Colonic mucosa (tissue), 4 donors: ENCODE results near the gene IFIT1B. TPM values are rescaled to one million over a fixed set of nuclear protein-coding genes. Genes with fewer than 3 reads are reported as not detected.
"Not testable (repeated sequence)": the region's sequence is repeated elsewhere in the genome, so short reads cannot be mapped to it uniquely, and the experiment has no call there.

Experiments used
- DNase-seq: peaks from one replicate; pipeline ENCODE4 v3.0.0-alpha.2; 2020
- H3K27ac ChIP-seq: fragments of 200-600 bp; one replicate; pipeline ENCODE4 v1.8.0; 2021
- H3K27me3 ChIP-seq: fragments of 200-600 bp; one replicate; pipeline ENCODE4 v1.8.0; 2021
- H3K36me3 ChIP-seq: fragments of 200-600 bp; one replicate; pipeline ENCODE4 v1.8.0; 2021
- H3K4me1 ChIP-seq: fragments of 200-600 bp; one replicate; pipeline ENCODE4 v1.8.0; 2021; ENCODE audit warnings: mild to moderate bottlenecking
- H3K4me3 ChIP-seq: fragments of 200-600 bp; one replicate; pipeline ENCODE4 v1.8.0; 2021
- H3K9ac ChIP-seq, 2 donors: one replicate each; pipeline ENCODE4 v1.7.0; 2013; ENCODE audit warnings: control low read depth in 2 of 2, low read depth in 2 of 2, low read length in 2 of 2
- H3K9me3 ChIP-seq: fragments of 200-600 bp; one replicate; pipeline ENCODE4 v1.8.0; 2021
- intact Hi-C: fragments of 100-400 bp; cut with DNase I; formaldehyde crosslinking; loops from one replicate; pipeline ENCODE4 v1.14.1; 2022
- total RNA-seq, 2 donors: library from RNA; stranded (reverse); fragmentation: NEBNext Ultra II Directional in 1 of 2; extraction: Animal tissue kit (Norgen Biotek cat#: 25700) in 1 of 2; gene quantifications; one replicate each; pipeline ENCODE4 v1.2.1, GENCODE V29; 2021
- TF ChIP-seq, protein P1 (sequence below): fragments of 200-600 bp; IDR thresholded peaks from one replicate; pipeline ENCODE4 v1.8.0; 2022; ENCODE audit warnings: antibody characterized with exemption, mild to moderate bottlenecking
- donor health status: healthy.
- donor health status: DM: no; HTN: no; CAD: no.
- donor health status: DM: no; HTN: no; CAD: no.

IFIT1B gene
- total RNA-seq, 2 donors from 2014 or later: not detected

DNA sequence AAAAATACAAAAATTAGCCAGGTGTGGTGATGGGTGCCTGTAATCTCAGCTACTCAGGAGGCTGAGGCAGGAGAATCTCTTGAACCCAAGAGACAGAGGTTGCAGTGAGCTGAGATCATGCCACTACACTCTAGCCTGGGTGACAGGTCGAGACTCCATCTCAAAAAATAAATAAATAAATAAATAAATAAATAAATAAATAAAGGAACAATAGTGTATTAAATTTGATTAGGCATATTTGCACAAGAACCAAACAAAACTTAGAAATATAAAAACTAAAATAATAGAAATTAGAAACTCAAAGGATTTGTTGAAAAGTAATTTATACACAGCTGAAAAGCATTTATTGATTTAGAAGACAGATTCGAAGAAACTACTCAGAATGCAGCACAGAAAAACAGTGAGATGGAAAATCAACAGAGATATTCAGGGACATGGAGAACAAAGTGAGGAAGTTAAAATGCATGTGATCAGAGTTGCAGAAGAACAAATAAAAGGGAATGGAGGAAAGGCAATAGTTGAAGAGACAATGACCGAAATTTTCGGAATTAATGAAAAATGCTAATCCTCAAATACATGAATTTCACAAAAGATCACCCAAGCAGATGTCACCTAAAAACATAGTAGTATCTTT, 32.4 kb upstream of the IFIT1B start:
- H3K9ac ChIP-seq: no peak overlapping the region
- no peaks in the 10 kb centered on the region for H3K27me3 ChIP-seq
- no peaks in the 10 kb centered on the region for H3K9me3 ChIP-seq
- no peaks in the 10 kb centered on the region for H3K36me3 ChIP-seq
- no peak overlapping the region for H3K27ac ChIP-seq
- TF ChIP-seq, protein P1, sequence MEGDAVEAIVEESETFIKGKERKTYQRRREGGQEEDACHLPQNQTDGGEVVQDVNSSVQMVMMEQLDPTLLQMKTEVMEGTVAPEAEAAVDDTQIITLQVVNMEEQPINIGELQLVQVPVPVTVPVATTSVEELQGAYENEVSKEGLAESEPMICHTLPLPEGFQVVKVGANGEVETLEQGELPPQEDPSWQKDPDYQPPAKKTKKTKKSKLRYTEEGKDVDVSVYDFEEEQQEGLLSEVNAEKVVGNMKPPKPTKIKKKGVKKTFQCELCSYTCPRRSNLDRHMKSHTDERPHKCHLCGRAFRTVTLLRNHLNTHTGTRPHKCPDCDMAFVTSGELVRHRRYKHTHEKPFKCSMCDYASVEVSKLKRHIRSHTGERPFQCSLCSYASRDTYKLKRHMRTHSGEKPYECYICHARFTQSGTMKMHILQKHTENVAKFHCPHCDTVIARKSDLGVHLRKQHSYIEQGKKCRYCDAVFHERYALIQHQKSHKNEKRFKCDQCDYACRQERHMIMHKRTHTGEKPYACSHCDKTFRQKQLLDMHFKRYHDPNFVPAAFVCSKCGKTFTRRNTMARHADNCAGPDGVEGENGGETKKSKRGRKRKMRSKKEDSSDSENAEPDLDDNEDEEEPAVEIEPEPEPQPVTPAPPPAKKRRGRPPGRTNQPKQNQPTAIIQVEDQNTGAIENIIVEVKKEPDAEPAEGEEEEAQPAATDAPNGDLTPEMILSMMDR: no peak
- no peak for DNase-seq
- H3K4me3 ChIP-seq: no peak overlapping the region
- intact Hi-C loops: no loop called here
- peaks cover 11% of the 10 kb centered on the region for H3K4me1 ChIP-seq

DNA sequence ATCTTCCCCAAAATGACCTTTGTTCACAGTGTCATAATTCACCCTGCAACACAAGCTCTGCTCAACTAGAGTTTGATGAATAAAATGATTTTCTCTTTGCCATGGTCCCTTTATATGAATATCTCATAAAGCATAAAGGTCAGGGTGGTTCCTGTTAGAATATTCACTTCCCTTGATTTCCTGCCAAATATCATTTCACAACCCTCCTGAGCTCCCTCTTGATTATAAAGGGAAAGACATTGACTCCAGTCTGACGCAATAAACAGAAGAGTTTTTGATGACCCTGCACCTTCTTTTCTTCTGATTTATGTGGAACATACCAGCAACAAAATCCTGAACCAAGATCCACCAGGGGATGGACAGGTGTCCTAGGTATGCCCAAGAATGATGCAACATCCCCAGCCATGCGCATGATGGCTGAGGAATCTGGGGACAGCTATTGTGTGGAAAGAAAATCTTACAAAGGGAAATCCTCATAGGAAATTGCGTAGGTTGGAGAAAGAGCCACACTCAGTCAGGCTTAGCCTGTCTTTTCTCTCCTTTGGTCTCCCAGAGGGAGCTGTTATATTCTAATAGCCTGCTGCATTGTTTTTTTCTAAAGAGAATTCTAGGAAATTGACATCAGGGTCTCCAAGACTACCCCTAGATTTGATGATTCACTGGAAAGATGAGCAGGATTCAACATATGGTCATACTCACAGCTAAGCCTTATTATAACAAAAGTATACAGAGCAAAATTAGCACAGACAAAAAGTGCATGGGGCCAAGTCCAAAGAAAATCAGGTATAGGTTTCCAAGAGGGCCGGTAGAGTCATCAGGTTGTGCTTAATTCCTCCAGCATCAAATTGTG, 31.2 kb upstream of the IFIT1B start:
- intact Hi-C loops: no loop called here
- no peak for DNase-seq
- H3K4me1 ChIP-seq: peaks cover 14% of the 10 kb centered on the region
- H3K27ac ChIP-seq: no peak overlapping the region
- TF ChIP-seq, protein P1: no peak
- no peaks in the 10 kb centered on the region for H3K27me3 ChIP-seq
- no peaks in the 10 kb centered on the region for H3K9me3 ChIP-seq
- H3K4me3 ChIP-seq: no peak overlapping the region
- no peaks in the 10 kb centered on the region for H3K36me3 ChIP-seq
- H3K9ac ChIP-seq: no peak overlapping the region

DNA sequence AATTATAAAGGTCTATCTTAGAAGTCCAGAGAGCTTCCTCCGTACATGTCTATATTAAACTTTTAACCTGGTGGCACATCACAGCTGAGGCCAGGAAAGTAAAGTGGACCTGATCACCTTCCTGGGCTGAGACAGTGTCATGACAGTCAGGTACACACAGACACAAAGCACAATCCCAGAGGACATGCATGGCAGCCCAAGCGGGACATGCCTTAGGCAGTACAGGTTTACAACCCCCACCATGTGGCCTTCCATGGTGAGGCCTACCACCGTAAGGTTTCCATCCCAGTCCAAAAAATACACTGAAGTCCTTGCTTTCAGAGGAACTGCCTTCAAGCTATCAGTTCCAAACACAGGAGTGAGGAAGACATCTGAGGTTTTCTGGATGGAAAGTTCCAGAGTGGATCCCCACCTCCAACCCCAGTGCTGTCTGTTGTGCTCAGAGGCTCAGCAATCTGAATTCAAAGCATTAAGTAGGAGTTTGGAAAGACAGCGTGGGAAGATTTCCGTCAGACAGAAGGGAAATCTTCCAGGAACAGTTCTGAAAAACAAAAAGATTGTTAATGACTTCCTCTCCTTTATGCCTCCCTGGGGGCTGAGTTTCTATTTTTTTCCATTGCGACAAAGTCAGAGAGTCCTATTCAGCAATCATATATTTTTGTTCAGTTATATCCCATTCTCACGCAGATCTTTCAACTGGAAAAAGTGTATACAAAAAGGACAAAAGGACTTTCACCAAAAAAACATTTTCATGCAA, 30.0 kb upstream of the IFIT1B start:
- intact Hi-C loops: no loop called here
- TF ChIP-seq, protein P1: no peak
- DNase-seq: no peak
- no peaks in the 10 kb centered on the region for H3K36me3 ChIP-seq
- H3K27ac ChIP-seq: no peak overlapping the region
- peaks cover 14% of the 10 kb centered on the region for H3K4me1 ChIP-seq
- no peak overlapping the region for H3K4me3 ChIP-seq
- H3K9ac ChIP-seq: no peak overlapping the region
- no peaks in the 10 kb centered on the region for H3K27me3 ChIP-seq
- no peaks in the 10 kb centered on the region for H3K9me3 ChIP-seq

DNA sequence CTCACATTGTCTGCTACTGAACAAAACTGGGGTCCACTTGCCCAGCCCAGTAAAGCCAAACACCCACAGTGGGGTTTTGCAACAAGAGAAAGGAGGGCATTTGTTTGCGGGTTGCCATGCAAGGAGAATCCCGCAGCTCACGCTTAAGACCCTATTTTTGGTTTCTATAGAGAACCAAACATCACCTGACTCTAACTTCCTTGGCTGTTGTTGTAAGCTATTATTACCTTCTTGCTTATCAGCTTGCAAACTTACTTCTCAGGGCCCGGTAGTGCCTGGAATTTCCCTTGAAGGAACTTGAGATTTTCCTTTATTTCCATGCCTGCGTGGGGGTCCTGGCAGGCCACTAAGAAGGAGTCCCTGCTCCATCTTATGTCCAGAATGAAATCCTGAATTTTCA, 29.4 kb upstream of the IFIT1B start:
- DNase-seq: no peak
- H3K4me1 ChIP-seq: peaks cover 14% of the 10 kb centered on the region
- no peaks in the 10 kb centered on the region for H3K9me3 ChIP-seq
- H3K9ac ChIP-seq: no peak overlapping the region
- no peak overlapping the region for H3K4me3 ChIP-seq
- intact Hi-C loops: no loop called here
- TF ChIP-seq, protein P1: no peak
- no peak overlapping the region for H3K27ac ChIP-seq
- no peaks in the 10 kb centered on the region for H3K36me3 ChIP-seq
- H3K27me3 ChIP-seq: no peaks in the 10 kb centered on the region

DNA sequence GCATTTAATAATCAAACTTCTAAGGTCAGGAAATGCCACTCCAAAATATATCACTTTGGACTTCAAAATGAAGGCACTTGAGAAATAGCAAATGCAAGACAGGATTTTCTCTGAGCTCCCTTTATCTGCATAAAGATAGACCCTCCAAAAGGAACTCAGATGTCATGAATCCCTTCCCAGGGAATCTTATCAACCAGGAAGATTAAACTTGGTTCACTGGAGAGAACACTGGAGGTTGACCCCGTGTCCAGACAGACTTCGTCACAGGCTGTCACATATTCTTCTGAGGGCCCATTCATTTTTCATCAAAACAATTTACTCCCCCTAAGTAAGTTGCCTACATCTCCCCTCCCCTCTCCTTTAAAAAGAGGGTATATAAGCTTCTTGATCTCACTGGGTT, 28.9 kb upstream of the IFIT1B start:
- no peak for DNase-seq
- Histone ChIP-seq H3K27ac (no peak overlapping the region), H3K9ac (no peak overlapping the region), H3K9me3 (no peaks in the 10 kb centered on the region), H3K4me1 (peaks cover 14% of the 10 kb centered on the region), H3K27me3 (no peaks in the 10 kb centered on the region), H3K4me3 (no peak overlapping the region), H3K36me3 (no peaks in the 10 kb centered on the region)
- TF ChIP-seq, protein P1: no peak
- intact Hi-C loops: no loop called here

DNA sequence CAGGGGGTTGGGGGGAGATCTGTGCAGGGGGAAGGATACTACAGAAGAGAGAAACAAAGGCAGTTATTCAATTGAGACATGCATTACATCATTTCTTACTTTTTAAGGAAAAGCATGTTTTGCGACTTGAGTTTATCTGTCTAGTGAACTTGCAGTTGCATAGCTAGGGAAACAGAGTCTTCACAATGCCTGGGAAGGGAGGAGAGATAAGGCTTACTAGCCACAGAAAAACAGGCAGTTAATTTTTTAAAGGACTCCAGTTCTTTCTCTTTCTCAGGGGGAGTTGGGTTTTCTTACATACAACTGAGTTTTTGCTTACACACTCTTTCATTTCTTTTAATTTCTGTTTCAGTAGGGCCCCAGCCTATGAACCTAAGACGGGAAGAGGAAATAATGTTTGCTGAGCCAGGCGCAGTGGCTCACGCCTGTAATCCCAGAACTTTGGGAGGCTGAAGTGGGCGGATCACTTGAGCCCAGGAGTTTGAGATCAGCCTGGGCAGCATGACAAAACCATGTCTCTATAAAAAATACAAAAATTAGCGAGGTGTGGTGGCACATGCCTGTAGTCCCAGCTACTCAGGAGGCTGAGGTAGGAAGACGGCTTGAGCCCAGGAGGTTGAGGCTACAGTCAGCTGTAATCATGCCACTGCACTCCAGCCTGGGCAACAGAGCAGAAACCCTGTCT, 27.1 kb upstream of the IFIT1B start:
- DNase-seq: peak; percentile 66
- peaks cover 14% of the 10 kb centered on the region for H3K4me1 ChIP-seq
- H3K9me3 ChIP-seq, H3K4me3 ChIP-seq, intact Hi-C loops, H3K27me3 ChIP-seq, H3K36me3 ChIP-seq: not testable (repeated sequence)
- H3K27ac ChIP-seq: peak overlapping the region; percentile 72
- peak overlapping the region; percentile 1 to 40 for H3K9ac ChIP-seq
